HG02884 (cell line): ENCODE measurements around the gene PCDHB11.
"Not testable (repeated sequence)": the region's sequence is repeated elsewhere in the genome, so short reads cannot be mapped to it uniquely, and the experiment has no call there.

Experiments
- ATAC-seq: cut with Tn5 transposase; IDR thresholded peaks from one replicate; pipeline ENCODE4 v1.9.1; 2021; ENCODE audit warnings: mild to moderate bottlenecking, moderate library complexity; ENCODE audit not compliant: unreplicated experiment

PCDHB11 gene

DNA sequence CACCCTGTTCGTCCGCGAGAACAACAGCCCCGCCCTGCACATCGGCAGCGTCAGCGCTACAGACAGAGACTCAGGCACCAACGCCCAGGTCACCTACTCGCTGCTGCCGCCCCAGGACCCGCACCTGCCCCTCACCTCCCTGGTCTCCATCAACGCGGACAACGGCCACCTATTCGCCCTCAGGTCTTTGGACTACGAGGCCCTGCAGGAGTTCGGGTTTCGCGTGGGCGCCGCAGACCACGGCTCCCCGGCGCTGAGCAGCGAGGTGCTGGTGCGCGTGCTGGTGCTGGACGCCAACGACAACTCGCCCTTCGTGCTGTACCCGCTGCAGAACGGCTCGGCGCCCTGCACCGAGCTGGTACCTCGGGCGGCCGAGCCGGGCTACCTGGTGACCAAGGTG, 36.5 kb downstream of the PCDHB11 start:
- not testable (repeated sequence) for ATAC-seq

DNA sequence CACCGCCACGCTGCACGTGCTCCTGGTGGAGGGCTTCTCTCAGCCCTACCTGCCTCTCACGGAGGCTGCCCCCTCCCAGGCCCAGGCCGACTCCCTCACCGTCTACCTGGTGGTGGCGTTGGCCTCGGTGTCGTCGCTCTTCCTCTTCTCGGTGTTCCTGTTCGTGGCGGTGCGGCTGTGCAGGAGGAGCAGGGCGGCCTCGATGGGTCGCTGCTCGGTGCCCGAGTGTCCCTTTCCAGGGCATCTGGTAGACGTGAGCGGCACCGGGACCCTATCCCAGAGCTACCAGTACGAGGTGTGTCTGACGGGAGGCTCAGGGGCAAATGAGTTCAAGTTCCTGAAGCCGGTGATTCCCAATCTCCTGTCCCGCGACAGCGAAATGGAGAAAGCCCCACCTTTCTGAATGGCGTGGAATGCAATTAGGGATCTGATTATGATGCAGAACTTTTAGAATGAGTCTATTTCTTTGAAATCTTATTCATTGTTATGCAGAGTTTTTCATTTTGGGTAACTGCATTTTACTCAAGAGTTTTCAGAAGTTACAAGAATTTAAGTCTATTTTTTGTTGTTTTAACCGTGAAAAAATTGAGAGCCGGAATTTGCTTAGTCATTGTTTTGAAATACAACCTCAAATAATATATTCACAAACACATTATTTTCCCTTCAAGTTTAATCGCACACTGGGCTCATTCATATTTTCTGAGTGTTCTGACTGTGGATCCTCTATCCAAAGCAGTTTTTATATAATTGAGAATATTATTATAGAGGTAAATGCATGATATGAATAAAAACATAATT, 37.3 kb downstream of the PCDHB11 start:
- no peak for ATAC-seq

DNA sequence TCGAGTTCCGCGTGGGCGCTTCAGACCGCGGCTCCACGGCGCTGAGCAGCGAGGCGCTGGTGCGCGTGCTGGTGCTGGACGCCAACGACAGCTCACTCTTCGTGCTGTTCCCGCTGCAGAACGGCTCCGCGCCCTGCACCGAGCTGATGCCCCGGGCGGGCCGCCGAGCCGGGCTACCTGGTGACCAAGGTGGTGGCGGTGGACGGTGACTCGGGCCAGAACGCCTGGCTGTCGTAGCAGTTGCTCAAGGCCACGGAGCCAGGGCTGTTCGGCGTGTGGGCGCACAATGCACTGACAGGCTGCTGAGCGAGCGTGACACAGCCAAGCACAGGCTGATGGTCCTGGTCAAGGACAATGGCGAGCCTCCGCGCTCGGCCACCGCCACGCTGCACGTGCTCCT, 42.1 kb downstream of the PCDHB11 start:
- ATAC-seq = no peak

DNA sequence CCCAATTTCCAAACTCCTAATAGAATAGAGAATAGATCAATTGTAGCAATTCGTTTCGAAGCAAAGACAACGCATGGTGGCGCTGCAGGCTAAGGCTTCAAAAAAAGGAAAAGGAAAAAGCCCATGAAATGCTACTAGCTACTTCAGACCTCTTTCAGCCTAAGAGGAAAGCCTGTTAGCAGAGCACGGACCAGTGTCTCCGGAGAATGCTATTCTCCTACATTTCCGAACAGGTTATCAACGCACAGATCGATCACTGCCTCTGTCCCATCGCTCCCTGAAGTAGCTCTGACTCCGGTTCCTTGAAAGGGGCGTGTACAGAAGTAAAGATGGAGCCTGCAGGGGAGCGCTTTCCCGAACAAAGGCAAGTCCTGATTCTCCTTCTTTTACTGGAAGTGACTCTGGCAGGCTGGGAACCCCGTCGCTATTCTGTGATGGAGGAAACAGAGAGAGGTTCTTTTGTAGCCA, 45.9 kb downstream of the PCDHB11 start, which contains the start of gene PCDHB15:
Gene PCDHB15, plus strand, starts transcription at position 146 of the 468 bp plus-strand sequence. Its CDS starts 184 bp downstream, at position 330.
- no peak for ATAC-seq

DNA sequence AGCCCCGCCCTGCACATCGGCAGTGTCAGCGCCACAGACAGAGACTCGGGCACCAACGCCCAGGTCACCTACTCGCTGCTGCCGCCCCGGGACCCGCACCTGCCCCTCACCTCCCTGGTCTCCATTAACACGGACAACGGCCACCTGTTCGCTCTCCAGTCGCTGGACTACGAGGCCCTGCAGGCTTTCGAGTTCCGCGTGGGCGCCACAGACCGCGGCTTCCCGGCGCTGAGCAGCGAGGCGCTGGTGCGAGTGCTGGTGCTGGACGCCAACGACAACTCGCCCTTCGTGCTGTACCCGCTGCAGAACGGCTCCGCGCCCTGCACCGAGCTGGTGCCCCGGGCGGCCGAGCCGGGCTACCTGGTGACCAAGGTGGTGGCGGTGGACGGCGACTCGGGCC, 47.5 kb downstream of the PCDHB11 start:
- ATAC-seq = not testable (repeated sequence)

DNA sequence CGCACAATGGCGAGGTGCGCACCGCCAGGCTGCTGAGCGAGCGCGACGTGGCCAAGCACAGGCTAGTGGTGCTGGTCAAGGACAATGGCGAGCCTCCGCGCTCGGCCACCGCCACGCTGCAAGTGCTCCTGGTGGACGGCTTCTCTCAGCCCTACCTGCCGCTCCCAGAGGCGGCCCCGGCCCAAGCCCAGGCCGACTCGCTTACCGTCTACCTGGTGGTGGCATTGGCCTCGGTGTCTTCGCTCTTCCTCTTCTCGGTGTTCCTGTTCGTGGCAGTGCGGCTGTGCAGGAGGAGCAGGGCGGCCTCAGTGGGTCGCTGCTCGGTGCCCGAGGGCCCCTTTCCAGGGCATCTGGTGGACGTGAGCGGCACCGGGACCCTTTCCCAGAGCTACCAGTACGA, 48.0 kb downstream of the PCDHB11 start:
- not testable (repeated sequence) for ATAC-seq

DNA sequence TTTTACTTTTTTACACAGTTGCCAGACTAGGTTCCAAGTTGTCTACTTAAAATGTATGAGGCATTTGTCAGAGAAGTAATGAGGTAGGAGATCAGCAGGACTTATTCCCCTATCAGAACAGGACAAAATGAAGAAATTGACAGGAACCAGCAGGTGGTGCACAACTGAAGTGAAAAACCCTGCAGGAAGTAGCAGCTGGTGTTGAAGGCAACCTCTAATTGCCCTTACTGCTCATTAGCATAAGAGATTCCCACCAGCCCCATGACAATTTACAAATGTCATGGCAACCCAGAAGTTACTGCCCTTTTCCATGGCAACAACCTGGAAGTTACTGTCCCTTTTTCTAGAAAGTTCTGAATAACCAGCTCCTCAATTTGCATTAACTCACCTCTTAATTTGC, 51.1 kb downstream of the PCDHB11 start:
- no peak for ATAC-seq
